Esophagus muscularis mucosa (tissue), 4 donors: ENCODE results near the gene SNAP47. TPM values are rescaled to one million over a fixed set of nuclear protein-coding genes. Genes with fewer than 3 reads are reported as not detected.
"Not testable (repeated sequence)": the region's sequence is repeated elsewhere in the genome, so short reads cannot be mapped to it uniquely, and the experiment has no call there.

Source experiments
- DNase-seq: peaks from one replicate; pipeline ENCODE4 v3.0.0-alpha.2; 2017; ENCODE audit errors: extremely low spot score
- H3K27ac ChIP-seq, 4 donors: fragments of 200-600 bp; sonication (generic); replicated peaks in 1 of 4; 1 replicate in 3 of 4; 2 replicates in 1 of 4; pipeline ENCODE4 v1.5.1; 2016 to 2019; ENCODE audit warnings: mild to moderate bottlenecking in 1 of 4
- H3K27me3 ChIP-seq, 4 donors: fragments of 200-600 bp; sonication (generic); one replicate each; pipeline versions ENCODE4 v1.5.1 to v1.6.0; 2016 to 2019
- H3K36me3 ChIP-seq, 4 donors: fragments of 200-600 bp; sonication (generic); one replicate each; pipeline ENCODE4 v1.5.1; 2016 to 2019
- H3K4me1 ChIP-seq, 4 donors: fragments of 200-600 bp; sonication (generic); one replicate each; pipeline ENCODE4 v1.5.1; 2016 to 2019
- H3K4me3 ChIP-seq, 4 donors: fragments of 200-600 bp; sonication (generic); 1 replicate in 2 of 4; 2 replicates in 2 of 4; pipeline ENCODE4 v1.5.1; 2016 to 2019; ENCODE audit warnings: mild to moderate bottlenecking in 4 of 4, moderate library complexity in 1 of 4
- H3K9me3 ChIP-seq, 4 donors: fragments of 200-600 bp; sonication (generic); 1 replicate in 3 of 4; 2 replicates in 1 of 4; pipeline ENCODE4 v1.5.1; 2016 to 2019
- CTCF ChIP-seq, 3 experiments: fragments of 200-600 bp in 2 of 3; fragments of 450-650 bp in 1 of 3; sonication (generic) in 2 of 3; IDR thresholded peaks; one replicate each; pipeline ENCODE4 v1.5.1; 2017 to 2019; ENCODE audit warnings: antibody characterized with exemption in 3 of 3, mild to moderate bottlenecking in 2 of 3, moderate library complexity in 1 of 3
- EP300 ChIP-seq: sonication (generic); formaldehyde crosslinking; IDR thresholded peaks from one replicate; pipeline ENCODE4 v1.6.1; 2017; ENCODE audit warnings: antibody characterized with exemption
- POLR2A ChIP-seq: fragments of 450-650 bp; IDR thresholded peaks from one replicate; pipeline ENCODE4 v1.6.1; 2017; ENCODE audit warnings: antibody characterized with exemption, moderate library complexity, mild to moderate bottlenecking, low read depth
- POLR2AphosphoS5 ChIP-seq, 2 donors: sonication (generic); formaldehyde crosslinking; IDR thresholded peaks; one replicate each; pipeline ENCODE4 v1.6.1; 2017; ENCODE audit warnings: antibody characterized with exemption in 2 of 2
- WGBS: methylation state at CpG from one replicate; pipeline ENCODE4 v1.1.5; 2018; 5-methylcytosine and 5-hydroxymethylcytosine counted together
- intact Hi-C: fragments of 100-400 bp; cut with DNase I; formaldehyde crosslinking; loops from one replicate; pipeline ENCODE4 v1.15.1; 2023
- total RNA-seq, 4 donors: library from RNA; depleted of rRNA; stranded (reverse); fragments of >200 nt; gene quantifications; one replicate each; pipeline versions ENCODE4 v1.1.0 to v1.2.1, GENCODE V29; 2016

SNAP47 gene, protein sequence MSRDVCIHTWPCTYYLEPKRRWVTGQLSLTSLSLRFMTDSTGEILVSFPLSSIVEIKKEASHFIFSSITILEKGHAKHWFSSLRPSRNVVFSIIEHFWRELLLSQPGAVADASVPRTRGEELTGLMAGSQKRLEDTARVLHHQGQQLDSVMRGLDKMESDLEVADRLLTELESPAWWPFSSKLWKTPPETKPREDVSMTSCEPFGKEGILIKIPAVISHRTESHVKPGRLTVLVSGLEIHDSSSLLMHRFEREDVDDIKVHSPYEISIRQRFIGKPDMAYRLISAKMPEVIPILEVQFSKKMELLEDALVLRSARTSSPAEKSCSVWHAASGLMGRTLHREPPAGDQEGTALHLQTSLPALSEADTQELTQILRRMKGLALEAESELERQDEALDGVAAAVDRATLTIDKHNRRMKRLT
- total RNA-seq, result 10 to 100 TPM; 26.6 to 41.0 (median 38.8) TPM

- Histone ChIP-seq H3K27ac (peak within 1 kb of the TSS; percentile 85 to 94 (median 88)), H3K36me3 (peaks cover 0 to 33% (median 31%) of the 10 kb centered on the region in 4 donors), H3K27me3 (no peaks in the 10 kb centered on the region), H3K4me3 (peak within 1 kb of the TSS; percentile 80 to 100 (median 84)), H3K9me3 (no peaks in the 10 kb centered on the region), H3K4me1 (peaks cover 28 to 68% (median 52%) of the 10 kb centered on the region in 4 donors)
- 0% methylated on average over 5 of the region's 83 CpGs for WGBS
- intact Hi-C loops, result no loop called here
- TF ChIP-seq CTCF (IDR thresholded peaks at IDR 0.05) (peak in 1 of 3 experiments; percentile 44), EP300 (no peak), POLR2AphosphoS5 (IDR thresholded peaks at IDR 0.05) (peak; percentile 95 to 96), POLR2A (peak; percentile 78)
- DNase-seq, result peak; percentile 95
Measured at GRCh38 chr1:227734856-227735538, at the start of gene SNAP47, which contains the start of gene JMJD4. Gene SNAP47 (plus strand): TSS chr1:227735435. CDS start chr1:227747737, 12,302 bp downstream. Gene JMJD4 (minus strand): TSS chr1:227735302. CDS start chr1:227735273, 29 bp downstream.

- H3K4me1 ChIP-seq, result no peaks in the 10 kb centered on the region
- H3K27me3 ChIP-seq, result no peaks in the 10 kb centered on the region
- 81% methylated on average over 8 of the region's 8 CpGs for WGBS
- H3K4me3 ChIP-seq, result no peak overlapping the region
- TF ChIP-seq EP300, result no peak
- no peak for DNase-seq
- intact Hi-C loops, result no loop called here
- no peaks in the 10 kb centered on the region for H3K36me3 ChIP-seq
- H3K9me3 ChIP-seq, result peaks cover 0 to 76% (median 69%) of the 10 kb centered on the region in 4 donors
- H3K27ac ChIP-seq, result no peak overlapping the region
Measured at GRCh38 chr1:227685807-227686206, 49.4 kb upstream of the SNAP47 start.

DNA sequence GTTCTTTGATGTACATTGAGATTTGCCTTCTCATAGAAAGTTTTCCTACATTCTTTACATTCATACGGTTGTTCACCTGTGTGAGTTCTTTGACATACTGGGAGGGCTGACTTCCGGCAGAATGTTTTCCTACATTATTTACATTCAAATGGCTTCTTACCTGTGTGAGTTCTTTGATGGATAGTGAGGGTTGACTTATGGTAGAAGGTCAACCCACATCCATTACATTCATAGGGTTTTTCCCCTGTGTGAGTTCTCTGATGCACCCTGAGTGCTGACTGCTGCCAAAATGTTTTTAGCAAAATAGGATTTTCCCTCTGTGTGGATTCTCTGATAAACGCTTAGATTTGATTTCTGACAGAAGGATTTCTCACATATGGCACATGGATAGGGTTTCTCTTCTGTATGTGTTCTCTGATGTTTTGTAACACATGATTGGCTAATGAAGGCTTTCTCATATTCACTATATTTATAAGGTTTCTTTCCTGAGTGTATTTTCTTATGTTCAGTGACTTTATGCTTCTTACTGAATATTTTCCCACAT lies 37.8 kb upstream of the SNAP47 start:
- DNase-seq, result no peak
- Histone ChIP-seq H3K9me3 (peaks cover 3 to 56% (median 38%) of the 10 kb centered on the region in 4 donors), H3K27ac (no peak overlapping the region), H3K4me3 (no peak overlapping the region), H3K4me1 (no peaks in the 10 kb centered on the region), H3K27me3 (no peaks in the 10 kb centered on the region), H3K36me3 (no peaks in the 10 kb centered on the region)
- intact Hi-C loops, result no loop called here
- WGBS, result 92% methylated on average over 3 of the region's 3 CpGs
- TF ChIP-seq POLR2A (no peak), EP300 (no peak), POLR2AphosphoS5 (IDR thresholded peaks at IDR 0.05) (no peak), CTCF (IDR thresholded peaks at IDR 0.05) (no peak)

GRCh38 chr1:227701631-227702030 lies 33.6 kb upstream of the SNAP47 start:
- 82% methylated on average over 1 of the region's 1 CpG for WGBS
- intact Hi-C loops, result not testable (repeated sequence)

GRCh38 chr1:227707846-227708245 lies 27.4 kb upstream of the SNAP47 start:
- H3K27ac ChIP-seq, result no peak overlapping the region
- H3K27me3 ChIP-seq, result no peaks in the 10 kb centered on the region
- 50% methylated on average over 1 of the region's 1 CpG for WGBS
- H3K4me3 ChIP-seq, result no peak overlapping the region
- intact Hi-C loops, result no loop called here
- no peak for TF ChIP-seq POLR2A
- TF ChIP-seq EP300, result no peak
- no peak for TF ChIP-seq CTCF (IDR thresholded peaks at IDR 0.05)
- TF ChIP-seq POLR2AphosphoS5 (IDR thresholded peaks at IDR 0.05), result no peak
- H3K36me3 ChIP-seq, result no peaks in the 10 kb centered on the region
- no peaks in the 10 kb centered on the region for H3K4me1 ChIP-seq
- DNase-seq, result no peak
- peaks cover 0 to 15% (median 10%) of the 10 kb centered on the region in 4 donors for H3K9me3 ChIP-seq

More at GRCh38 chr1:227701631-227702030, 33.6 kb upstream of the SNAP47 start:
- not testable (repeated sequence) for H3K36me3 ChIP-seq, DNase-seq, H3K27me3 ChIP-seq, H3K4me1 ChIP-seq, H3K4me3 ChIP-seq, H3K27ac ChIP-seq
- H3K9me3 ChIP-seq, result peaks cover 0 to 45% (median 28%) of the 10 kb centered on the region in 4 donors
